ENCODE measurements around the gene CDKN1A. TPM values are rescaled to one million over a fixed set of nuclear protein-coding genes. Genes with fewer than 3 reads are reported as not detected.

Gene CDKN1A
- total and polyA plus RNA-seq, 9 of the 15 experiments (the other 6 are each of a cell fraction or from before 2014, with no cell fraction given), result 0.25 to 8.1 (median 5.1) TPM

DNA sequence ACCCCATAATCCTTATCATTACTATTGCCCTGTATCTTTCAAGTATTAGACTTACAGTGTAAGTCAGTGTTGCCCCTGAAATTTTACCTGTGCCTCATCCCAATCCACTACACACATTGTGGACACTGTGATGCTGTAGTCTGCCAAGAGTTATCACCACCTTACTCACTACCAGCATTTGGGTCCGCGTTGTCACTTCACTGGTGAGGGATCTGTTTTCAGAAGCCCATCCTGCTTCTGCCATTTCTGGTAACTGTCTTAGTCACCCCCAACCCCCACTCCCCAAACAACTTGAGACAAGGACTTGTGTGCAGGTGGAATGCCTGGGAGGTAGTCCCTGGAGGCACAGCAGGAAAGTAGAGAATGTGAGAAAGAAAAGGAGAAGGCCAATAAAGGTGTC is 13.1 kb downstream of the CDKN1A start:
- Histone ChIP-seq H3K27me3 (ENCODE audit: control insufficient read depth in 2 of 2, insufficient read depth in 2 of 2, low read length in 2 of 2) (peaks cover 14 to 26% of the 10 kb centered on the region in 2 experiments; a peak in 4 of 5 replicates), H3K9ac (ENCODE audit: insufficient read depth in 1 of 2, low read depth in 2 of 2, low read length in 2 of 2) (no peak overlapping the region), H3K9me1 (ENCODE audit: control insufficient read depth, insufficient read depth, low read length) (no peaks in the 10 kb centered on the region), H3K4me1 (replicated peaks in 1 of 2; ENCODE audit: control insufficient read depth in 2 of 2, insufficient read depth in 2 of 2, low read length in 2 of 2) (no peaks in the 10 kb centered on the region; a peak in 1 of 5 replicates), H3K4me3 (no peak overlapping the region), H3K36me3 (ENCODE audit: control insufficient read depth, insufficient read depth, low read length) (no peaks in the 10 kb centered on the region; the same call in 2 of the 3 replicates), H3K9me3 (replicated peaks; ENCODE audit: control insufficient read depth, insufficient read depth, low read depth, low read length) (no peaks in the 10 kb centered on the region), H3K4me2 (ENCODE audit: insufficient read depth, low read length) (no peak overlapping the region), H3K79me2 (ENCODE audit: control insufficient read depth, insufficient read depth, low read length) (no peaks in the 10 kb centered on the region), H2AFZ (ENCODE audit: low read depth, low read length) (no peak overlapping the region), H3K27ac (ENCODE audit: extremely low read depth, low read depth, low read length) (no peak overlapping the region), H4K20me1 (replicated peaks; ENCODE audit: control insufficient read depth, insufficient read depth, low read length) (0 out of 2 replicates have a peak, but pooled peaks cover 5% of the 10 kb centered on the region)
- no peak for DNase-seq (ENCODE audit: extremely low read depth in 1 of 4, low spot score in 3 of 4)
- ChIA-PET CTCF (ENCODE audit: low intra/inter-chr PET ratio) (no interaction called here), POLR2A (no interaction called here)
- no peak for ATAC-seq
- WGBS (ENCODE audit: insufficient coverage, low coverage, missing lambda C conversion rate), result 37% methylated on average over 2 of the region's 2 CpGs
- no TSS peak for BruUV-seq (replicated peaks)
- in situ Hi-C loops (cut with MboI) (no loop called here), intact Hi-C loops (cut with micrococcal nuclease) (no loop called here)
- FAIRE-seq, result no peak
- TF ChIP-seq PRMT5 (CRISPR knock-in tag; IDR thresholded peaks at IDR 0.05) (no peak), ZNF217 (CRISPR knock-in tag; IDR thresholded peaks at IDR 0.05) (no peak), ZNF354B (CRISPR knock-in tag; IDR thresholded peaks at IDR 0.05) (no peak), NCOR1 (IDR thresholded peaks at IDR 0.05) (no peak), SIN3A (IDR thresholded peaks at IDR 0.05; ENCODE audit: borderline replicate concordance in 2 of 2, control insufficient read depth in 1 of 2, low read depth in 2 of 2, low read length in 2 of 2) (no peak), SNRNP70 (optimal IDR thresholded peaks at IDR 0.05; ENCODE audit: low read depth, low read length) (no peak), ZNF184 (CRISPR knock-in tag; IDR thresholded peaks at IDR 0.05) (no peak), FOXA1 (IDR thresholded peaks at IDR 0.05; ENCODE audit: borderline replicate concordance) (no peak), SETDB1 (IDR thresholded peaks at IDR 0.05; ENCODE audit: low read length) (no peak), ARID2 (IDR thresholded peaks at IDR 0.05) (no peak)
- TF ChIP-seq, protein P1, sequence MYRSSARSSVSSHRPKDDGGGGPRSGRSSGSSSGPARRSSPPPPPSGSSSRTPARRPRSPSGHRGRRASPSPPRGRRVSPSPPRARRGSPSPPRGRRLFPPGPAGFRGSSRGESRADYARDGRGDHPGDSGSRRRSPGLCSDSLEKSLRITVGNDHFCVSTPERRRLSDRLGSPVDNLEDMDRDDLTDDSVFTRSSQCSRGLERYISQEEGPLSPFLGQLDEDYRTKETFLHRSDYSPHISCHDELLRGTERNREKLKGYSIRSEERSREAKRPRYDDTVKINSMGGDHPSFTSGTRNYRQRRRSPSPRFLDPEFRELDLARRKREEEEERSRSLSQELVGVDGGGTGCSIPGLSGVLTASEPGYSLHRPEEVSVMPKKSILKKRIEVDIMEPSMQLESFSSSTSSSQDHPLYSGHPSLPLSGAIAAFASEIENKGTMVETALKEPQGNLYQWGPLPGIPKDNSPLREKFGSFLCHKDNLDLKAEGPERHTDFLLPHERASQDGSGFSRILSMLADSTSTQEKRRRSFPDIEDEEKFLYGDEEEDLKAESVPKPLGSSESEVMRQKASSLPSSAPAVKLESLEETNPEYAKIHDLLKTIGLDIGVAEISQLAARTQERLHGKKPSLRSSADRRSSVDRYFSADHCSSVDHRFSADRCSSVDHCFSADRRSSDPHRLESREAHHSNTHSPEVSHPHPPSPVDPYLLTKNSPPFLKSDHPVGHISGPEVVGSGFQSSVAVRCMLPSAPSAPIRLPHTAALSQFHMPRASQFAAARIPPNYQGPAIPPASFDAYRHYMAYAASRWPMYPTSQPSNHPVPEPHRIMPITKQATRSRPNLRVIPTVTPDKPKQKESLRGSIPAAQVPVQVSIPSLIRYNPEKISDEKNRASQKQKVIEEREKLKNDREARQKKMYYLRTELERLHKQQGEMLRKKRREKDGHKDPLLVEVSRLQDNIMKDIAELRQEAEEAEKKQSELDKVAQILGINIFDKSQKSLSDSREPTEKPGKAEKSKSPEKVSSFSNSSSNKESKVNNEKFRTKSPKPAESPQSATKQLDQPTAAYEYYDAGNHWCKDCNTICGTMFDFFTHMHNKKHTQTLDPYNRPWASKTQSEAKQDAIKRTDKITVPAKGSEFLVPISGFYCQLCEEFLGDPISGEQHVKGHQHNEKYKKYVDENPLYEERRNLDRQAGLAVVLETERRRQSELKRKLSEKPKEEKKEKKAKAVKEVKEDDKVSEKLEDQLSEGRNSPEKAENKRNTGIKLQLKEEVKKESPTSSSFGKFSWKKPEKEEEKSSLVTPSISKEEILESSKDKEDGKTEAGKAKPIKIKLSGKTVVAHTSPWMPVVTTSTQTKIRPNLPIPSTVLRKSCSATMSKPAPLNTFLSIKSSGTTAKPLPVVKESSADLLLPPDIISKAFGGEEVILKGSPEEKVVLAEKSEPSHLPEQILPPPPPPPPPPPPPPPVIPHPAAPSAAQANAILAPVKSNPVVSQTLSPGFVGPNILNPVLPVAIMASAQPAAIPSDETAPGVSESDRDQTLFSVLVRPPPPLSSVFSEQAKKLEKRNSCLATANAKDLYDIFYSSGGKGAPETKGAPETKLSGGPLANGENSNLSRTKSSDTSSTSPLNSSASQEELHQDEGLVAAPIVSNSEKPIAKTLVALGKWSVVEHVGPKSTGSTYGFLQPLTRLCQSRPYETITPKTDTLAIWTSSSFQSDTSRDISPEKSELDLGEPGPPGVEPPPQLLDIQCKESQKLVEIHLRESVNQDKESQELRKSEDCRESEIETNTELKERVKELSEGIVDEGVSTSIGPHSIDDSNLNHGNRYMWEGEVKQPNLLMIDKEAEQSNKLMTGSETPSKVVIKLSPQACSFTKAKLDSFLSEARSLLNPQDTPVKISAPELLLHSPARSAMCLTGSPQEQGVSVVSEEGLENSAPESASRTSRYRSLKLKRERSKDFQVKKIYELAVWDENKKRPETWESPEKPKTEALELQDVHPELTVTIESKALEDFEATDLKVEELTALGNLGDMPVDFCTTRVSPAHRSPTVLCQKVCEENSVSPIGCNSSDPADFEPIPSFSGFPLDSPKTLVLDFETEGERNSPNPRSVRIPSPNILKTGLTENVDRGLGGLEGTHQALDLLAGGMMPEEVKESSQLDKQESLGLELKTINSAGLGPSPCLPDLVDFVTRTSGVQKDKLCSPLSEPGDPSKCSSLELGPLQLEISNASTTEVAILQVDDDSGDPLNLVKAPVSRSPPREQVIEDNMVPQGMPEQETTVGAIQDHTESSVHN (IDR thresholded peaks at IDR 0.05; ENCODE audit: borderline replicate concordance in 1 of 2, low read depth in 1 of 2), result no peak
- TF ChIP-seq, protein P2, sequence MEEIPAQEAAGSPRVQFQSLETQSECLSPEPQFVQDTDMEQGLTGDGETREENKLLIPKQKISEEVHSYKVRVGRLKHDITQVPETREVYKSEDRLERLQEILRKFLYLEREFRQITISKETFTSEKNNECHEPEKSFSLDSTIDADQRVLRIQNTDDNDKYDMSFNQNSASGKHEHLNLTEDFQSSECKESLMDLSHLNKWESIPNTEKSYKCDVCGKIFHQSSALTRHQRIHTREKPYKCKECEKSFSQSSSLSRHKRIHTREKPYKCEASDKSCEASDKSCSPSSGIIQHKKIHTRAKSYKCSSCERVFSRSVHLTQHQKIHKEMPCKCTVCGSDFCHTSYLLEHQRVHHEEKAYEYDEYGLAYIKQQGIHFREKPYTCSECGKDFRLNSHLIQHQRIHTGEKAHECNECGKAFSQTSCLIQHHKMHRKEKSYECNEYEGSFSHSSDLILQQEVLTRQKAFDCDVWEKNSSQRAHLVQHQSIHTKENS (CRISPR knock-in tag; IDR thresholded peaks at IDR 0.05), result no peak
- TF ChIP-seq, protein P3, sequence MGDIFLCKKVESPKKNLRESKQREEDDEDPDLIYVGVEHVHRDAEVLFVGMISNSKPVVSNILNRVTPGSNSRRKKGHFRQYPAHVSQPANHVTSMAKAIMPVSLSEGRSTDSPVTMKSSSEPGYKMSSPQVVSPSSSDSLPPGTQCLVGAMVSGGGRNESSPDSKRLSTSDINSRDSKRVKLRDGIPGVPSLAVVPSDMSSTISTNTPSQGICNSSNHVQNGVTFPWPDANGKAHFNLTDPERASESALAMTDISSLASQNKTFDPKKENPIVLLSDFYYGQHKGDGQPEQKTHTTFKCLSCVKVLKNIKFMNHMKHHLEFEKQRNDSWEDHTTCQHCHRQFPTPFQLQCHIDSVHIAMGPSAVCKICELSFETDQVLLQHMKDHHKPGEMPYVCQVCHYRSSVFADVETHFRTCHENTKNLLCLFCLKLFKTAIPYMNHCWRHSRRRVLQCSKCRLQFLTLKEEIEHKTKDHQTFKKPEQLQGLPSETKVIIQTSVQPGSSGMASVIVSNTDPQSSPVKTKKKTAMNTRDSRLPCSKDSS (IDR thresholded peaks at IDR 0.05; ENCODE audit: low read depth, partially characterized antibody), result no peak

All from K562 (cell line).